ENCODE data around the gene TMEM87A.

TMEM87A gene

DNA sequence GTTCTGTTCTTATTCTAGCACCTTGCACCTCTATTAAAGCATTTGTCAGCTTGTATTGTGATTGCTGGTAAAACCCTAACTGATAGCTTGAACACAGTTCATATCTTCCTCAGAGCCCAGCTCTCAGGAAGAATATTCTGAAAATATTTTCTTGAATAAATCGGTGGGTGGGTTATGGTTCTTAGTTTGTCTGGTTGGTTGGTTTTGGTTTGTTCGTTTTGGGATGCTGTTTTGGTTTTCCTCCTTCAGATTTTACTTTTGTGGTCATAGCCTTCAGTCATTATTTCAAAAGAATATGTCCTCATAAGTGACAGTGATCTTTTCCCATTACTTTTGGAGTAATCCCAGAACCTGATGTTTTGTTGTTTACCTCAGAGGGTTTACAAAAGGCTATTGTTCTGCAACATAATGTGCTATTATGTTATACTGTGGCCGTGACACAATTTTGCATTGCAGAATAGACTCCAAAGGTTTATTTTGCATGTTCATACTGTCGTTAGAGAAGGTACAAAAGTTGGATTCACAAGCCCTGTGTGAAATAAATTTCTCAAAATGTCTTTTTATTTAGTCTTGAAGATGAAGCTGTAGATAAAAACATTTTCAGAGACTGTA is 2.7 kb upstream of the TMEM87A start:
- TF ChIP-seq, protein P1, sequence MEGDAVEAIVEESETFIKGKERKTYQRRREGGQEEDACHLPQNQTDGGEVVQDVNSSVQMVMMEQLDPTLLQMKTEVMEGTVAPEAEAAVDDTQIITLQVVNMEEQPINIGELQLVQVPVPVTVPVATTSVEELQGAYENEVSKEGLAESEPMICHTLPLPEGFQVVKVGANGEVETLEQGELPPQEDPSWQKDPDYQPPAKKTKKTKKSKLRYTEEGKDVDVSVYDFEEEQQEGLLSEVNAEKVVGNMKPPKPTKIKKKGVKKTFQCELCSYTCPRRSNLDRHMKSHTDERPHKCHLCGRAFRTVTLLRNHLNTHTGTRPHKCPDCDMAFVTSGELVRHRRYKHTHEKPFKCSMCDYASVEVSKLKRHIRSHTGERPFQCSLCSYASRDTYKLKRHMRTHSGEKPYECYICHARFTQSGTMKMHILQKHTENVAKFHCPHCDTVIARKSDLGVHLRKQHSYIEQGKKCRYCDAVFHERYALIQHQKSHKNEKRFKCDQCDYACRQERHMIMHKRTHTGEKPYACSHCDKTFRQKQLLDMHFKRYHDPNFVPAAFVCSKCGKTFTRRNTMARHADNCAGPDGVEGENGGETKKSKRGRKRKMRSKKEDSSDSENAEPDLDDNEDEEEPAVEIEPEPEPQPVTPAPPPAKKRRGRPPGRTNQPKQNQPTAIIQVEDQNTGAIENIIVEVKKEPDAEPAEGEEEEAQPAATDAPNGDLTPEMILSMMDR (IDR thresholded peaks at IDR 0.05; ENCODE audit: control extremely low read depth, extremely low read depth, low read depth, missing control alignments): no peak
- CTCF ChIA-PET: interaction anchor here (1.0 to 1.5 kb wide), 4 partner anchors 11 to 42 kb away, joined by 3 to 4 read pairs (median 3); no protein-coding TSS in a partner anchor
- POLR2A ChIA-PET: no interaction called here
- no peak for DNase-seq (ENCODE audit: extremely low spot score)

DNA sequence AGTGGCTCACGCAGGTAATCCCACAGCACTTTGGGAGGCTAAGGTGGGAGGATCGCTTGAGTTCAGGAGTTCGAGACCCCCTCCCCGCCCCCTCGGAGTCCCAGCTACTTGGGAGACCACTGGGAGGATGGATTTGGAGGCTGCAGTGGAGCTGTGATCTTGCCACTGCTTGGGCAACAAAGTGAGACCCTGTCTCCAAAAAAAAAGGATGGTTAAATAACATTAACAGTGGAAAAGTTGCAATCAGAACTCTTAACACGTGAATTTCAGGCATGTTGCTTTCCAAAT is 1.4 kb upstream of the TMEM87A start:
- TF ChIP-seq, protein P1 (IDR thresholded peaks at IDR 0.05; ENCODE audit: control extremely low read depth, extremely low read depth, low read depth, missing control alignments): no peak
- CTCF ChIA-PET: interaction anchor here (0.9 to 1.2 kb wide), 2 partner anchors 21 to 111 kb away, joined by 3 read pairs; no protein-coding TSS in a partner anchor
- no peak for DNase-seq (ENCODE audit: extremely low spot score)
- POLR2A ChIA-PET: no interaction called here

DNA sequence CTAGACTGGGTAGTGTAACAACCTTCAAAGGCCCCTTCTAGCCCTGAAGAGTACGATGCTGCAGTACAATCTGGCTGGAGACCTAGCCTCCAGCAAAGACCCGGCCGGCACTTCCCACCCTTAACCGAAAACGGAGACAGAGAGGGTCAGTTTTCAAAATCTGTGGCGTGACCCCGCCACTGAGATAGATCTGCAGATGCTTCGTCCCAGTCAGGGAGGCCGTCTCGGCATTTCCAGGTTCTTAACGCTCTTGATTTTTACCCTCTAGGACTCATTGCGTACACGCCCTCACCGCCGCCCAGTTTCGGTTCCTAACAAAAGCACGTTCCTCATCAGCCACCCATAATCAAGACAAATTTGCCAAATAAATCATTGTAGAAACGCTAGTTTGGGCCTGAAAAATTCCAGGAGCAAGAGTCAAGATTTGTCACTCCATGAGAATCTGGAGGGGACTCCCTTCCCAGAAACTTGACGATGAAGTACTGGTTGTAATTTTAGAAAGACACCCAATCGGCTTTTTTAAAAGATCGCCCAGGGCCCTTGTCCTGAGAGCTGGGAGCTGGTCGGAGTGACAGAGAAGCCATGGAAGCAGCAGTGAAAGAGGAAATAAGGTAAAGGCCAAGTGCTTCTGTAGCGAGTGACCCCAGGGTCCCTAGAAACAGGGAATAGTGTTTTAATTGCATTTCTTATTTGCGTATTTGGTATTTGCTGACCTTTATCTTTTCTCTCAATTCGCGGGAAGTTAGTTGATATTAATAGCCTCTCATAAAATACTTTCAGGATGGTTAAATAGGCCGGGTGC is 868 bp upstream of the TMEM87A start:
- POLR2A ChIA-PET: interaction anchor here (0.5 to 1.0 kb wide), 2 partner anchors 13 to 76 kb away, joined by 5 to 12 read pairs; no protein-coding TSS in a partner anchor
- peak; percentile 53 for DNase-seq (ENCODE audit: extremely low spot score)
- CTCF ChIA-PET: interaction anchor here (1.0 to 1.4 kb wide), 2 partner anchors 23 to 45 kb away, joined by 3 read pairs; no protein-coding TSS in a partner anchor
- TF ChIP-seq, protein P1 (IDR thresholded peaks at IDR 0.05; ENCODE audit: control extremely low read depth, extremely low read depth, low read depth, missing control alignments): no peak

DNA sequence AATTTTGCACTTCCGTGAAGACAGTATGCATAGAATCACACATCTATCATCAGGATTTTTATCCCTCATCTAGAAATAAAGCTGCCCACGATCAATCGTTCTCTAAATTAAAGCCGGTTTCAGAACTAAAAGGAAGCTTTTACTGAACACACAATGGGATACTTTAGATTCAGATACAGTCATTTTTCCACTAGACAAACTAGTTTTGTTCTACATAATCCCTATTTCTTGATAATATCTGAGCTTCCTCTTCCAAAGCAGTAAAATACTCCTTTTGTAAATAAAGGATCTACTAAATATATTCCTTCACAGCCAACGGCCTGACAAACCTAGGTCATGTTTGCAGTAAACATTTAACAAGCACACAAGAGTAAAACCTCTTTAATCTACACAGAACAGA is 2.2 kb downstream of the TMEM87A start:
- no peak for DNase-seq (ENCODE audit: extremely low spot score)
- TF ChIP-seq, protein P1 (IDR thresholded peaks at IDR 0.05; ENCODE audit: control extremely low read depth, extremely low read depth, low read depth, missing control alignments): no peak
- ChIA-PET POLR2A (no interaction called here), CTCF (interaction anchor here (0.8 to 1.4 kb wide), 2 partner anchors 12 to 366 kb away, joined by 3 to 4 read pairs; no protein-coding TSS in a partner anchor)

DNA sequence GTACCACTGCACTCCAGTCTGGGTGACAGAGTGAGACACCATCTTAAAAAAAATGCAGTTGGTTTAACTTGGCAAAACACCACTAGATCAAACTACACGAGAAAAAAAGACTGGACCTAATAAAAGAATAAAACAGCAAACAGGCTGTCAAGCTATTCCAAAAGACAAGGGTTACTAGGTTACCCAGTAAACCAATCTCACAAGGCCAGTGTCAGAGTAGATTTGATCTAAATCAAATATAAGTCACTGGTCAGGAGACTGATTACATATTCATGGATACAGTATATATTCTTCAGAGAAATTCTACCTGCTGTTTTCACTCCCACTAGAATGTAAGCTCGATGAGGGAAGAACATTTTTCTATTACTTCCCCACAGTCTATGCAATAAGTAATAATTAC is 2.7 kb downstream of the TMEM87A start:
- TF ChIP-seq, protein P1 (IDR thresholded peaks at IDR 0.05; ENCODE audit: control extremely low read depth, extremely low read depth, low read depth, missing control alignments): no peak
- no peak for DNase-seq (ENCODE audit: extremely low spot score)
- POLR2A ChIA-PET: no interaction called here
- CTCF ChIA-PET: interaction anchor here (0.8 to 1.4 kb wide), 2 partner anchors 11 to 366 kb away, joined by 3 to 4 read pairs; no protein-coding TSS in a partner anchor

DNA sequence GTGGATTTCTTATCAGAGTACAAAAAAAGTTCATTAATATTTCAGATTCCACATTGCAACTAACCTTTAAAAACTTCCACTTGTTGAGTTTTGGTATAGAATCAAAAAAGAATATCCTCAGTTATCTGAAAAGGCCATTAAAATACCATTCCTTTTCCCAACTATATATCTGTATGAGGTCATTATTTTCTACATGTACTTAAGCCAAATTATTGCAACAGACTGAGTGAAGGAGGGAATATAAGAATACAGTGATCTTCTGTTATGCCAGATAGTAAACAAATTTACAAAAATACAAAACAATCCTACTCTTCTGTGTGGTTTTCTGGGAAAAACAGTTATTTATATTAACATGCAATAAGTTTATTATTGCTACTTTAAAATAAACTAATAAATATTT is 5.9 kb downstream of the TMEM87A start:
- TF ChIP-seq, protein P1 (IDR thresholded peaks at IDR 0.05; ENCODE audit: control extremely low read depth, extremely low read depth, low read depth, missing control alignments): no peak
- POLR2A ChIA-PET: no interaction called here
- DNase-seq (ENCODE audit: extremely low spot score): no peak
- CTCF ChIA-PET: interaction anchor here (1.0 kb wide), 1 partner anchor 15 kb away, joined by 3 read pairs; no protein-coding TSS in a partner anchor

Measured in GM10248 (cell line).